Measurements from ENCODE around the gene CTIF.

CTIF gene

DNA sequence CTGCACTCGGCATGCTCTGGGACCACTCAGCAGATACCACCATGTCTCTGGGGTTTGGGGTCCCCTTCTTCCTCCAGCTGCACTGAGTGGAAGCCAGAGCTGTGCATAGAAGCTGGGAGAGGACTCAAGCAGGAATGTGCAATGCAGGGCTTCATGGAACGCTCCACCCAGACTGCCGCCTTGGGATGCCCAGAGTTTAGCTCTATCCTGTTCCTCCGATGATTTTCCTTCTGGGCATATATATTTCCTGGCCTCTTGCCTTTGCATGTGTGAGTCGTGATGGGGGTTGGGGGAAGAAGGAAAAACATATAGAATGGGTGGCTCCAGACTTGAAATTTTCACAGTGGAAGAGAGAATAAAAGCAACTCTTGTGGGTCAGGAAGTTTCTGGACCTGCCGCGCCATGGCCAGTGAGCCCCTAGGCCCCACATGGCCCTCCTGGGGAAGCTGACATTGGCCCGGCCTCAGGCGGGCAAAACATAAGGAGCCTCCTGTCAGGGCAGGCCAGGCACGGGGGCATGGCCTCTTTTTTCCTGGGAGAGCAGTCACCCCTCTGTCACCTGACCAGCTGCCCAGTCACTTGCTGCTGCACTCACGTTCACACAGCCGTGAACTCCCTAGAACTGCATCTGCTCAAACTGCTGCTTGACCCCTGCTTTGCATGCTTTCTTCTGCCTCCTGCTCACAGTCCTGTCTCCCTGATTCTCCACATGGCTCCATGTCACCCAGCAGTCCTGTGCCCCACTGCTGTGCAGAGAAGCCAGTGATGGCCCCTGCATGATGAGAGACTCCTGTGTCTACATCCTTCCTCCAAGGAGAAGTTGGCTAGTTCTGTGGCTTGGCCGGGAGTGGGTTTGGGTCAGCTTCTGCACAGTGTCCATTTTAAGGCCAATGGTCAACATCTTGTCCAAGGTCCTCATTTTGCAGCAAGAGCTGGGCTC lies 197.8 kb downstream of the CTIF start:
- DNase-seq: no peak

DNA sequence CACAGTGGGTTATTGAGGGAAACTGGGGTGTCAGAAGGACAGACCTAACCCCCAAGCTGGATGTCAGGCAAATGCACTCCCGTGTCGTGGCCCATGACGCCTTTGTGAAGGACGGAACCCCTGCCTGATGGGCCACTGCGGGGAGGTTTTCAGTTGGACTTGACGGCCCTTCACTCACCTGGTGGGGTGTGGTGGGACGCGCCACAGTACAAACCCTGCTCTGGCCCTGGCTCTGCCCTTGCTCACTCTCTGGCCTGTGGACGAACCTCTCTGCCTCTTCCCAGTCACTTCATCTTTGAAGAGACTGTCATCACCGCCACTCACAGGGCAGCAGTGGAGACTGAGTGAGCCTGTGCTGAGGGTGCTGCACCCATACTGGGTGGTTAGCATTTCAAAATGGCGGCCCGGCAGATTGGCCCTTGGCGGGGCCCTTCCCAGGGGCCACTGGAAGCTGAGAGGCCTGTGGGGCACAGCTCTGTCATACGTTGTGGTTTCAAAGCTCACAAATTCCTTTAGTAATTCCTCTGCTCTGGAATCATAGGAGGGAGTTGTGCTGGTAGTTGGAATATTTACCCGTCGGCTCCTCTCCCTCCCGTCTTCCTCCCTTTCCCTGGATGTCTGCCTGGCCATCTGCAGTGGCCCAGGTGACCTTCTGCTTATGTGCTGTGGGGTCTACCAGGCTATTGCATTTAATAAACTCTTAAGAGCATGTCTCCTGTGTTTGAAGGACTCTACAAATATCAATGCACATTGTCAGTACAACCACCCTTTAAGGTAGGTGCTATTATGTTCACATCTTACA lies 200.6 kb downstream of the CTIF start:
- DNase-seq: no peak

DNA sequence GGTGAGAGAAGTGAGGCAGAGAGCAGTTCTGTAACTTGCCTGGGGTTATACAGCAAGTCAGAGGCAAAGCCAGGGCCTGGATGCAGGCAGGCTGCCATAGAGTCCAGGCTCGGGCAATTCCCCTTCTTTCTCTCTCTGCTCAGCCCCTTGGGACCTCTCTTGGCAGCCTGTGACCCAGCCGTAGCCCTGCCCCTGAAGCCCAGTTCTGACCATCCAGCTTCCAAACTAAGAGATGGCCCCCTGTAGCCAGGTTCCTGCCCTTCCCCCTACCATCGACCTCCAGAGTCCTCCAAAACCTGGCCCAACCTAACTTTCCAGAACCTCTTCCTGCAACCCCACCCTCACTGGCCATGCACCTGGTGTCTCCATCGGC lies 201.2 kb downstream of the CTIF start:
- DNase-seq: no peak

DNA sequence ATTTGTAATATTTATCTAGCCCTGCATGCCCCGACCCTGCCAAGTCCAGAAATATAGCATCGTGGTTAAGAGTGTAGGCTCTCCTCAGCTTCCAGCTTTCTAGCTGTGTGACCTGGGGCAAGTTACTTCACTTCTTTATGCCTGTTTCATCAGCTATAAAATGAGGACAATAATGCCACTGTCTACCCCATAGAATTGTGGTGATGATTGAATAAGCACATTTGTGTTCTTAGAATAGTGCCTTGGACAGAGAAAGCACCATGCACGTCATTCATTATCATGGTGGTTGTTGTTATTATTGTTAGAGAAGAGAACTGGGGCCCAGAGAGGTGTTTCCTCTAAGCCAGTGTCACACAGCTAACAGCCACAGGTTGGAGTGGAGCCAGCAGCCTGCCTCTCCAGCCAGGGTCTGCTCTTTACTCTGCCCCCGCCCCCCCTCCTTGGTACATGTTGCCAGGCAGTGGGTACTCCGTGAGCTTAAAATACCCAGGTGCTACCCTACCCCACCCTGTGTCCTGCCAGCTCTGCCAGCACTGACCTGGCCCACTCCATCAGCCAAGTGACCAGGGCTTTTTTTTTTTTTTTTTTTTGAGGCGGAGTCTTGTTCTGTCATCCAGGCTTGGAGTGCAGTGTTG lies 202.1 kb downstream of the CTIF start:
- no peak for DNase-seq

DNA sequence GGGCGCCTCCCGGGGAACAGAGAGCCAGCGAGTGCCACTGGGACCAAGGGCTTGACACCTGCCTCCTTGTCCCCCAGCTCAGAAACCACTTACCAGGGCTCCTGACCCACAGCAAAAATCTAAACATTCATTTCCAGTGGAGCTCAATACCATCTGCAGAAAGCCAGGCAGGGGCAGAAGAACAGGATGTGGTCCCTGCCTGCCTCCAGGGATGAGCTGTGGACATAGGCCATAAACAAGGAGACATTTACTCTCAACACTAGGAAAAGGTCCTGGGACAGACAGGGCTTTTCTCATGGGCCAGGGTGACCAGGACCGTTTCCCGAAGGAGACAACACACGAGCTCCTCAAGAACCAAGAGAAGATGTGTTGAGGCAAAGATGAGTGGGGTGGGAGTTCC lies 203.0 kb downstream of the CTIF start:
- no peak for DNase-seq

DNA sequence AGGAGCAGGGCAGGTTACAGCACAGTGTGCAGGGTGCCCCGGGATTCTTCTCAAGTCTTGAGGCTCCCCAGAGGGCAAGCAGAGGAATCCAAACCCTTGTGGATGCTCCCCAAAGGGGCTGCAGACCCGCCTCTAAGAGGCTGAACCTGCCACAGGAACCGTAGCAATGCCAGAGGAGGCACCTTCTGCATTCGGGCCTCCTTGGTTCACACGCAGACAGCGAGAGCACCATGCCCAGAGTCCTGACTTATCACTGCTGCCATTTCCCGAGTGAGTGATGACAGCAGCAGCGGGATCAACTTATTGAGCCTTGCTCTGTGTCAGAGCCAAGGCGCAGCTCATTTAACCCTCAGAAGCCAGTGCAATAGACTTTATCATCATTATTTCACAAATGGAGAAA lies 203.5 kb downstream of the CTIF start:
- DNase-seq: no peak

DNA sequence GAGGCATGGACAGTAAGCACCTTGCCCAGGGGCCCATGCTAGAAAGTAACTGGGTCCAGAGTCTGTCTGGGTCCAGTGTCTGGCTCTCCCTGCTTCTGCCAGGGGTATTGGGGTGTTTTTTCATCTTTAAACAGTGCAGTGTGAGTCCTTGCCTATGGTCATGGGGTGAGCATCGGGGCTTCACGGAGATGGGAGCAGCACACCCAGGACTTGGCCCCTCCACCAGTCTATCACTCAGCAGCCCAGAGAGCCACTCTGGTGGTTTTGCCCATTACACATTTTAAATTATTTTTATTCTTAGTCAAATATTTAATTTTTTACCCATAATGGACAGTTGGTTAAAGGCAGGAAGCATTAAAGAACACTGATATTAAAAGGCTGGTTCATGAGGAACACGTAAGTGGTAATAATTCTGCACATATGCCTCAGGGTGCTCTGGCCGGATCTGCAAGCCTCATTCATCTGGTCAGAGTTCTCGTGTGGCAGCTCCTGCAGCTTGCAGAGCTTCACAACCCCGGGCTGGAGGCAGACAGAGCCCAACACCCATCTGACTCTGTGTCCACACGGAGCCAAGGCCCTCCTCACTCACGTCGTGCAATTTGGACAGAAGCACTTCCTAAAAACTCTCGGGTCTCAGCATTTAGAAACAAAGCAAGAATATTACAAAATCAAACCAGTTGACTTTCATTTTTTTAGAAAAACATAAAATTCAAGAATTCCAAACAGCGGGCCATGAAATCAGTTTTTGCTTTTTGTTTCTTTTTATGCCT lies 204.1 kb downstream of the CTIF start:
- DNase-seq: no peak

DNA sequence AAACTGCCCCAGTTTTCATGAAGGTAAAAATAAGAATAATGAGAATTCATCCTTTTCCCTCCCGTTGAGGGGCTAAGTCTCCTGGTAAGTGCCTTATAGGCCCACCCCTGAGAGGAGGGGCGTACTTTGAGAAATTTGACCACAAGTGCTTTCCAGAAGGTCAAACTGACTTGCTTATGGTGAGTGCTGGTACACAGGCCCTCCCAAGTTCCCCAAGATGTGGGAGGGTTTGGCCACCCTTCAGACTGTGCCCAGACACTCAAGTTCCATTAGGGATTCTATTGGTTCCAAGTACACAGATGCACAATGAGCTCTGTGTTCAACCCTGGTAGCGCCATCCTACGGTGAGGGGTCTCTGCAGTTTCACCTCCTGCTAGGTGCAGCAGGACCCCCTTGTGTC lies 205.1 kb downstream of the CTIF start:
- DNase-seq: no peak

DNA sequence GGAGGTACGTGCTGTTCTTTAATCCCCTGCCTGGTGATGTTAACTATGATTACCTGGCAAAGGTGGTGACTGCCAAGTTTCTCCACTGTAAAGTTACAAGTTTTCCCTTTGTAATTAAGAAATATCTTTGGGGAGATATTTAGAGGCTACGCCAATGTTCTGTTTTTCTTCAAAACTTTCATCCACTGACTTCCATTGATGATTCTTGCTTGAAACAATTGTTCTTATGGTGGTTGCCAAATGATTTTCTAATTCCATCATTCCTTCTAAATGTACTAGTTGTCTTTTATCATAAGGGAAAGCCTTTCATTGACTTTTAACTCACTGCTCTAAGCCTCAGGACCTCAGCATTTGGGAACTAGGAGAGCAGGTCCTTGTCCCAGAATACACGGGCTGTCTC lies 206.5 kb downstream of the CTIF start:
- no peak for DNase-seq

DNA sequence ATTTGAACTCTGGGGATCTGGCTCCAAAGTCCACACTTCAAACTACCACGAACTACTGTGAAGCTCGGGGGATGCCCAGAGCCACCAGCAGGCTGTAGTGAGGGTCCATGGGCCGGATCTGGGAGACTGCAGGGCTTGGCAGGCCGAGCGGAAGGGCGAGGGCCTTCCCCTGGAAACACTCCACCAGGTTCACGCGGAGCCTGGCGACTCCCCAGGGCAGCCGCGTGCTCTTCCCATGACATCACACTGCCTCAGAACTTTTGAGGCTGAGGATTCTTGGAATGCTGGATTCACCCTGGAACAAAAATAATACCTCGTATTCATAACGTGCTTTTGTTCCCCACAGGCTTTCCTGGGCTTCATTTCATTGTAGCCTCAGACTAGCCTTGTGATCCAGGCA lies 210.9 kb downstream of the CTIF start:
- DNase-seq: no peak

DNA sequence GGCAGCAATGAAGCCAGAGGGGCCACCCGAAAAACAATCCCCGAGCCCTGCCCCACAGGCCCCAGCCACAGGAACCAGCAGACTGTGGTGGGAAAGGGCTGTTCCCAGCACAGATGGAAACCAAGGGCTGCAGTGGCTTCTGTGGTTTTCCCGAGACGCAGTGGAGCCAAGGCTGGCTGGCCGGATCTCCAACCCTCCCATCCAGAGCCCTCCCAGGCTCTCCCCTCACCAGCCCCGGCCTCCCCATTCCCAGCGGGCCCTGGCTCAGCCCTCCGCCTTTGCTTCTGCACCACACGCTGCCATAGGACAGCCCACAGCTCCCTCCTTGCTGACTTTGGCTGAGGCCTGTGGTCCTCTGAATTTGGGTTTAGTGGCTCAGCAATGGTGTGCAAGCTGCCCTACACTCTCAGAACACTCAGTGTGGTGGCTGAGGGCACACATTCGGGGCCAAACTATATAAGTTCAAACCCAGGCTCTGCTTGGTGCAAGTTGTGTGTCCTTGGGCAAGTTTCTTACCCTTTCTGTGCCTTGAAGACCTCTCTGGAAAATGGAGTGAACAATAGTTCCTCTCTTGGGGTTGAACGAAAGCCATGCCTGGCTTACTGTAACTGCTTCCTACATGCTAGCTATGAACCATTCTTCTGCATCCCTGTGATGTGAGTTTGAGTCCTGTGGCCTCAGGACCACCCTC lies 211.8 kb downstream of the CTIF start:
- DNase-seq: no peak

DNA sequence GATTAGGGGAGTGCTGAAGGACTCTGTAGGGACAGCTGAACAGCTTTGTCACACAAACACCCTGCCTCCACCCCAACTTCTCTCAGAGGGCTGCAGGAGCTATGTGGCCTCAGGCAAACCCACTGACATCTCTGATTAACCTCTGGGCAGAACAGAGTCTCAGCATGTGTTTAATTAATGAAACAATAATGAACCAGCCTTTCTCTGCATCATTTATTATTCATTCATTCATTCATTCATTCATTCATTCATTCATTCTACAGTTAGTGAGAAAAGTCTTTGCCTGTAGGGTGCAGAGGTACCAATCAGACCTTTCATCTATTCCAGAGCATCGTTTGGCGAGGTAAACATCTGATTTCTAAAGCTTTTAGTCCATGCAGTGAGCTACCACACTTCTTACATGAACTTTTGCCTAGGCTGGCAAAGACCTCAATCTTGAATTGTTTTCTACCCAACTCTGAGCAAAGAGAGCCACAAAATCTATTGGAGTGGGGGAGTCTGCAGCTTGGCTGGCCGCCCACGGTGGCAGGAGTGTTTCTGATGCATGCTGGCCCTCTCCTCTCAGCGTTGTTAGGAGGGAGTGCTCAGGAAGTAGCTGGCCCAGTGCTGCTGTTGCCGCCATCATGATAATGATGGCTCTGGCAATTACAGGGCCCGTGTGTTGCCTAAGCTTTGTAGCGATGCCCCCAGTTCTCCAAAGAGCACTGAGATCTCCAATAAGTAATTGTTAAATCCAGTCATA lies 213.1 kb downstream of the CTIF start:
- no peak for DNase-seq

DNA sequence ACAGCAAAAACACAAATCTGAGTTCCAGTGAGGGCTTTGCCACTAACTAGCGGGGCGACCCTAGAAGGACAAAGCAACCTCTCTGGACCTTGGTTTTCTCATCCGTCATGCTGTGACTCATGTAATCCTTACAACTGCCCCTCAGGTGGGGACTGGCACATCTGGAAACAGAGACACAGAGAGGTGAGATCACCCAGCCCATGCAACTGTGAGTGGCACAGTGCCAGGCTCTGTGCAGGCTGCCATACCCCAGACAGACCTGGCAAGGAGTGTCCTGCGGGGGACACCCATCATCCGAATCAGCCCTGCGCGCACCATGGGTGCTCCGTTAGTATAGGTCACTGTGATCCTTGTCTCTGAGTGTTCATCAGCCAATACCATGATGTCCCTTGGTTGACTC lies 213.6 kb downstream of the CTIF start:
- no peak for DNase-seq

DNA sequence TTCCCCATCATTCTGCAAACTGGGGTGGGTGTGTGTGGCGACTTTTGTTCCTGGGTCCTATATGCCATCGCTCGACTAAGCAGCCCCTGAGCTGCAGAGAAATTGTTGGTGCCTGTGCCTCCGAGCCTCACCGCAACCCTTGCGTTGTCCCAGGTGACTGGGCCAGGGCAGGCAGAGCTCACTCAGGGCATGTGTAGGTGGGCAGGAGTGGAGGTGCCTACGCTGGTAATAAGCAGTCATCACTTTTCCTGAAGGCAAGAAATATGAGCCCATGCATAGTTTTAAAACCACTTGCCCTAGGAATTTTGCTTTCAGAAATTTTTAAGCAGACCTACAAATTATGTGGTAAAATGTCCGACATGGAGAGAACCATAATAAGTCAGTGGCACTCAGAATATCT lies 214.1 kb downstream of the CTIF start:
- DNase-seq: no peak

DNA sequence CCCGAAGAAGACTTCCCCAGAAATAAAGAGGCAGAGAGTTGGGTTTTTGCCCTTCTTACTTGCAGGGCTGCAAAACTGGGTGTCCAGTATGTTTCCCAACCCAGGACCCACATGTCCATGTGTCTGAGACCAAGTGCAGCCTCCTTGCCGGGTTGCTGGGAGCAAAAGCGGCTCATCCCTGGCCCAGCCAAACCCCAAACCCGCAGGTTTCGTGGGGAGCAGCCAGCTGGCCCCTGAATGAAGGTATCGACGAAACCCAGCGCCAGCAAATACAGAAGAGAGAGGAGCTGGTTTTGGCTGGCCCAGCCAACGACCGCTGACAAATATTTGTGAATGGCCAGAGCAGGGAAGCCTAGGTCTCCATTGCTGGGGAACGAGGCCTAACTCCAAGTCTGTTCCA lies 214.9 kb downstream of the CTIF start:
- no peak for DNase-seq

DNA sequence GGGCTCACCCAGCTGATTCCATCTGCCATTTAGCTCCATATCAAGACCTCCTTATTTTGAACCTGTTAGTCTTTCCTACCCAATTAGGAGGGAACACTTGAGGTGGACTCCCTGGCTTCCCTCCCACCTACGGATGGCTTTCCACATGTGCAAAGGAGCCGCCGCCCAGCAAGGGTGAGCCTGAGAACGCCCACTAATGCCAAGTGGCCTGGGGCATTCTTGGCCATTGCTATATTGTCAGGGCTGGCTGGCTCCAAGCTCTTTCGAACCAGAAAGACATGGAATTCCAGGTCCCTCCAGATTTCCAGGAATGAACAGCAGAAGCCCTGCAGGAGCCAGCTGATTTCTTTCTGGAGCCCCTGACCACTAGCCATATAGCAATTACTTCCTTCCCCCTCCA lies 215.7 kb downstream of the CTIF start:
- DNase-seq: no peak

DNA sequence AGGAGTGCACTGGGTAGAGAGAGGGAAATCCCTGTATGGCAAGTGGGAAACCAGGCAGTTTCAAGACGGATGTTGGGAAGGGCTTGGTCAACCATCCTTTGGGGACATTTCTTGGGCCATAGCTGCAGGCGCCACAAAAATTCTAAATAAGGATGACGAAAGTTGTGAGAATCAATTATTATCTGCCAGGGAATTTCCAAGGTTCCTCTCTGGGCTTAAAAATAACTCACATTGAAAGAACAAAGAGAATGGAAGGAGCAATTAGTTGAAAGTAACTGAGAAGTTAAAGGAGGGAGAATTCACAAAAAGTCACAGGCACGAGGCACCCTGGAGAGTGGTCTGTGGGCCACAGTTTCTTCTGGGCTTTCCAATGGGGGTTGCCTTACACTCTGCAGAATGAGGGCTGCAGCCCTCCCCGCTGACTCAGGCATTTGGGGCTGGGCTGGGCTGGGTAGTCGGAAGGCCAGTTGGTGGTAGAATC lies 216.2 kb downstream of the CTIF start:
- DNase-seq: no peak

DNA sequence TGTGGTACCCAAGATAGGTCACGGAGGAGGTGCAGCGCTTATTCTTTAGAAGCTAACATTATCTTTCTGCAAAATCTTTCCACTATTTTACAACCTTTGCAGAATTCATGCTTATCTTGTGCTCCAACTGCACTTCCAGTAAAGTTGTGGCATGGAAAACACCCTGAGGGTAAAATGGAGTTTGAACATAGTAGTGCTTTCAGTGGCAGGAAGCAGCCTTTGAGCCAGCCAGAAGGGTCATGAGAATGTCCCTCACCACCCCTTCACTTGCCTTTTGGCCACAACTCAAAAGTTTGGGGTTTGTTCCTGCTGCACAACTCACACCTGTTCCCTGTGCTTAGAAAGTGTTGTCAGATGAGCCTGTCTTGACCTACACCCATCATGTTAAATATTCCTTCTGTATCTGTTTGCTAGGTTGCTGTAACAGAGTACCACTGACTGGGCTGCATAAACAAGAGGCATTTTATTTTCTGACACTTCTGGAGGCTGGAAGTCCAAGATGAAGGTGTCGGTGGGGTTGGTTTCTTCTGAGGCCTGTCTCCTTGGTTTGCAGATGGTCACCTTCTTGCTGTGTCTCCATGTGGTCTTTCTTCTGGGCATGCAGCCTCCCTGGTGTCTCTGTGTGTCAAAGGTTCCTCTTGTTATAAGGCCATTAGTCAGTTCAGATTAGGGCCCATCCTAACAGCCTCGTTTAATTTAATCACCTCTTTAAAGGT lies 217.8 kb downstream of the CTIF start:
- no peak for DNase-seq

DNA sequence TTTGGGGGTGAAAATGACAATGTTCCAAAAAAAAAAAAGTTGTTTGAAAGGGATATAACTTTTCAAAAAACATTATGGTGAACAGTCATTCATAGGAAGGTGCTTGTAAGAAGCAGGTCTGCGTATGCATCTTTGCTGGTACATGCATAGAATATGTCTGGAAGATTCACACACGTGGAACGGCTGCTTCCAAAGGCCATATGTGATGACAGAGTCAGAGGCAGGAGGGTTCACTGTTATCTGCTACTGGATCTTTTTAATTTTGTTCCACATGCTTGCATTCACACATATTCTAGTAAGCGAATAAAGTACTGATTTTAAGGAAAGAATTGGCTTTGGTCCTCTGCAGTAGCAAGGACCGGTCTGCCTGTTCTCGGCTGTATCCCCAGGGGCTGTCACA lies 218.5 kb downstream of the CTIF start:
- DNase-seq: no peak

DNA sequence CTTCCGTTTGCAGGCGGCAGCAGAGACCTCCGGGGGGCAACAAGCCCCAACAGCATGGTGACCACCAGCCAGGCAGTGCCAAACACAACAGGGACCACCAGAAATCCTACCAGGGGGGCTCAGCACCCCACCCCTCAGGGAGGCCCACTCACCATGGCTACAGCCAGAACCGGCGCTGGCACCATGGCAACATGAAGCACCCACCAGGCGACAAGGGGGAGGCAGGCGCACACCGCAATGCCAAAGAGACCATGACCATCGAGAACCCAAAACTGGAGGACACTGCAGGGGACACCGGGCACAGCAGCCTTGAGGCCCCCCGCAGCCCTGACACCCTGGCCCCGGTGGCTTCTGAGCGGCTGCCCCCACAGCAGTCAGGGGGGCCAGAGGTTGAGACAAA lies 219.1 kb downstream of the CTIF start:
- DNase-seq: no peak

DNA sequence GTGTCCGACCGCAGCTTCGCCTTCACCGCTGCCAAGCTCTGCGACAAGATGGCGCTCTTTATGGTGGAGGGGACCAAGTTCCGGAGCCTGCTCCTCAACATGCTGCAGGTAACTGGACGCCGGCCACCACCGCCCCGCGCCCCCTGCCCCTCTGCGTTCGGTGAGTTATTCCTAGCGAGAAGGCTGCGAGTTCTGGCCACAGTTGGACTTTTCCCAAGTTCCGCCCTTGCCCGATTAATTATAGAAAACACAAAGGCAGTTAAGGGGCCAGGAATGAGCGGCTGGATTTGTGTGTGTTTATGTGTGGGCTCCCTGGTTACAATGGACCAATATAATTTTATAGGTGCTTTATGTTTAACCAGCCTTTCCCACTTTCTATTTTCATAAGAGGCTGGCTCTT lies 222.8 kb downstream of the CTIF start:
- no peak for DNase-seq
